A549 treated with Hydrocortisone at 1 μM for 4 hours (cell line): ENCODE data around the gene ULBP3. TPM values are rescaled to one million over a fixed set of nuclear protein-coding genes. Genes with fewer than 3 reads are reported as not detected.

Experiments
- total RNA-seq: library from RNA; stranded (reverse); fragments of 200-300 nt; extraction: Qiagen RNA extraction; gene quantifications from 5 replicates; pipeline ENCODE4 v1.2.3, GENCODE V29; 2022

The ULBP3 gene
- total RNA-seq, result 2.5 to 4.9 TPM (median 3.4 TPM) in 5 replicates

GRCh38 chr6:150068720-150069648 is at the start of gene ULBP3:
Gene ULBP3, minus strand, starts transcription at chr6:150069121. Its CDS starts 55 bp downstream, at chr6:150069066.

GRCh38 chr6:150025201-150025917 is 43.6 kb downstream of the ULBP3 start, which contains the start of gene RAET1L:
Gene RAET1L, minus strand, starts transcription at chr6:150025532. Its CDS starts 61 bp downstream, at chr6:150025471.

Other genes with a start within 250 kb of the ULBP3 start
- gene LRP11, start 204.8 kb downstream of the ULBP3 start, total RNA-seq, result 26.4 to 34.5 TPM (median 34.0 TPM) in 5 replicates
- gene RAET1E, start 171.0 kb downstream of the ULBP3 start, total RNA-seq, result 1.9 to 3.3 TPM (median 2.8 TPM) in 5 replicates
- 6.6 to 11.2 TPM (median 9.7 TPM) in 5 replicates for gene RAET1G, start 146.0 kb downstream of the ULBP3 start, total RNA-seq
- gene ULBP2, start 127.1 kb downstream of the ULBP3 start, total RNA-seq, result 3.2 to 4.0 TPM (median 3.6 TPM) in 5 replicates
- gene ULBP1, start 105.2 kb downstream of the ULBP3 start, total RNA-seq, result 0.77 to 0.89 TPM (median 0.83 TPM) in 5 replicates
- gene RAET1L, start 43.6 kb downstream of the ULBP3 start, total RNA-seq, result 0.15 to 0.61 TPM (median 0.35 TPM) in 5 replicates
- gene PPP1R14C, start 73.9 kb upstream of the ULBP3 start, total RNA-seq, result 2.4 to 3.4 TPM (median 2.8 TPM) in 5 replicates